Activated CD8-positive, alpha-beta memory T cell treated with anti-CD3 and anti-CD28 coated beads, Interleukin-2, amount 10 ng/mL, durations not matched to agents 7 days and 5 days (primary cell): ENCODE results near the gene ARL13B. TPM values are rescaled to one million over a fixed set of nuclear protein-coding genes. Genes with fewer than 3 reads are reported as not detected.
"Not testable (repeated sequence)": the region's sequence is repeated elsewhere in the genome, so short reads cannot be mapped to it uniquely, and the experiment has no call there.

Source experiments
- ATAC-seq: fragments of 150-1000 bp; cut with Tn5 transposase; one replicate; pipeline ENCODE4 v1.10.0; 2021; ENCODE audit warnings: moderate library complexity
- CTCF ChIA-PET: fragments of 350-600 bp; sonication (Branson Sonifier 250); formaldehyde crosslinking; loops from one replicate; lab custom pipeline; 2021; ENCODE audit warnings: antibody characterized with exemption; lab: Charles Lee
- DNase-seq: peaks from one replicate; pipeline ENCODE4 v3.0.0-alpha.2; 2020
- H3K27ac Mint-ChIP-seq: one replicate; pipeline ENCODE4 v1.8.0; 2021; ENCODE audit warnings: mild to moderate bottlenecking, mixed read lengths
- H3K27me3 Mint-ChIP-seq: one replicate; pipeline ENCODE4 v1.8.0; 2021; ENCODE audit warnings: mixed read lengths
- H3K36me3 Mint-ChIP-seq: one replicate; pipeline ENCODE4 v1.8.0; 2021; ENCODE audit warnings: mild to moderate bottlenecking, mixed read lengths
- H3K4me1 Mint-ChIP-seq: one replicate; pipeline ENCODE4 v1.8.0; 2021; ENCODE audit warnings: mixed read lengths
- H3K4me3 Mint-ChIP-seq: one replicate; pipeline ENCODE4 v1.8.0; 2021; ENCODE audit warnings: mild to moderate bottlenecking, moderate library complexity, mixed read lengths
- H3K9me3 Mint-ChIP-seq: one replicate; pipeline ENCODE4 v1.8.0; 2022; ENCODE audit warnings: low read depth, mixed read lengths
- total RNA-seq, 2 experiments: library from RNA; stranded (reverse); gene quantifications; one replicate each; pipeline ENCODE4 v1.2.3, GENCODE V29; 2021

Gene ARL13B
- total RNA-seq, 2 experiments from 2014 or later = 13.8 to 15.6 TPM

DNA sequence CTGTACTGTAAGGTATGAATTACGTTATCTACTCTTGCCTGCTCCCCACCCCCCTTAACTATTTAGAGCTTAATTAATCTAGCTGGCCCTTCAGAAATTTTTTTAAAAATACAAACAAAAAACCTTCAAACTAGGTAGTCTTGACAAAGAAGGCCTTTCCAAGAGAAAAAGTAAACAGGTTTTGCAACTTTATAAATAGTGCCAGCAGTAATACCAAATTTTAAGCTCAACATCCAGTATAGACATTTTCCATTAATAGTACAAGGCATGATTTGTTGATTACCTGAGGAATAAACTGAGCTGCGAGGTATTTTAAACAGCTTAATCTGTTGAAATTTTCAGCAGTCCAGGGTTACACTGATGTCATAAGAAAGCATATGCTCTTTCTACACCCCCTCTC is 28.3 kb downstream of the ARL13B start:
- Mint-ChIP-seq H3K4me1 (peaks cover 40% of the 10 kb centered on the region), H3K4me3 (no peak overlapping the region), H3K36me3 (peaks cover 31% of the 10 kb centered on the region), H3K27ac (no peak overlapping the region), H3K9me3 (peaks cover 4% of the 10 kb centered on the region), H3K27me3 (no peaks in the 10 kb centered on the region)
- no peak for ATAC-seq
- no peak for DNase-seq
- CTCF ChIA-PET = no interaction called here

GRCh38 chr3:94009608-94010007 is 29.7 kb downstream of the ARL13B start:
- Mint-ChIP-seq H3K9me3 (peaks cover 5% of the 10 kb centered on the region), H3K4me3 (no peak overlapping the region), H3K27ac (no peak overlapping the region), H3K4me1 (peaks cover 36% of the 10 kb centered on the region), H3K36me3 (peaks cover 38% of the 10 kb centered on the region), H3K27me3 (no peaks in the 10 kb centered on the region)
- DNase-seq = no peak
- CTCF ChIA-PET = interaction anchor here (2.3 kb wide), 1 partner anchor 54 kb away, joined by 12 read pairs; the partner anchor contains the start of genes DHFR2 and NSUN3
- ATAC-seq = no peak

- ATAC-seq (peak; percentile 84), DNase-seq (no peak)
- Mint-ChIP-seq H3K4me1 (peaks cover 40% of the 10 kb centered on the region), H3K27ac (peak overlapping the region; percentile 80), H3K27me3 (no peaks in the 10 kb centered on the region), H3K4me3 (peak overlapping the region; percentile 55), H3K36me3 (peaks cover 44% of the 10 kb centered on the region), H3K9me3 (peaks cover 5% of the 10 kb centered on the region)
- CTCF ChIA-PET = interaction anchor here (1.5 to 2.3 kb wide), 2 partner anchors 52 to 57 kb away, joined by 4 to 12 read pairs; partner anchors contain the start of genes DHFR2 and NSUN3
Measured at GRCh38 chr3:94011233-94011711, 31.3 kb downstream of the ARL13B start.

DNA sequence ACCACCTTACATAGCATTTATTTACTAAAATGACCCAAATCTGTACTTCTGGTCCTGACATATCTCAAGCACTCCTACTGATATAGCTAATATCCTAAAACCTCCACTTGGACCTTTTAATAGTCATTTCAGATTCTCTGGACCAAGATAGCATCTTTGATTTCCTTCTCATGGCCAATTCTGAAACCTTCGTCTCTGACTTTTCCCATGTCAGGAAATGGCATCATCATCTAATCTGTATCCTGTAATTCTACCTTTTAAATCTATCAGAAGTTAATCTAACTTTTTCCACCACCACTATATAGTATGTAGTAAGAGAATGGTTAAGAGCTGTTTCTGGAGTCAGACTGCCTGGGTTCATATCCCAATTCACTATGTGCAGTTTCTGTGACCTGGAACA is 32.2 kb downstream of the ARL13B start:
- CTCF ChIA-PET = interaction anchor here (1.2 kb wide), 1 partner anchor 53 kb away, joined by 3 read pairs; no protein-coding TSS in a partner anchor
- DNase-seq (no peak), ATAC-seq (no peak)
- H3K36me3 Mint-ChIP-seq = peaks cover 41% of the 10 kb centered on the region
- peak overlapping the region; percentile 55 for H3K4me3 Mint-ChIP-seq
- H3K27me3 Mint-ChIP-seq = no peaks in the 10 kb centered on the region
- H3K9me3 Mint-ChIP-seq = peaks cover 5% of the 10 kb centered on the region
- peak overlapping the region; percentile 80 for H3K27ac Mint-ChIP-seq
- peaks cover 39% of the 10 kb centered on the region for H3K4me1 Mint-ChIP-seq

DNA sequence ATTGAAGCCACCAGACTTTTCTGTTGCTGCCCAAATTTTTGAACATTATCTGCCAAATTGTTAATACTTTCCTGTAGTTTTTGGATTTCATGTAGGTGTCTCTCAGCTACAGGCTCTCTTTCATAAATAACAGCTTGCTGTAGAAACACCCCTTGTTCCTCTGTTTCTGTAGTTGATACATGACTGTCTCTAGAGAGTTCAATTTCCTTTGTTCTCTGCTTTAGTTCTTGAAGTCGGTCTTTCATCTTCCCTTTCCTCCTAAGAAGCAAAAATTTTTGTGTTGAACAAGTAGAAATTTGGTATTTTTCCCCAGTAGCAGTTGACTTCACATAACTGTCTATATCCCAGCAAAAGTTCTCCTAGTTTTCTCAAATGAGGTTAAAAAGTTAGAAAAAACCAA is 35.1 kb downstream of the ARL13B start:
- peaks cover 34% of the 10 kb centered on the region for H3K36me3 Mint-ChIP-seq
- peaks cover 25% of the 10 kb centered on the region for H3K4me1 Mint-ChIP-seq
- no peaks in the 10 kb centered on the region for H3K27me3 Mint-ChIP-seq
- no peak for ATAC-seq
- DNase-seq = no peak
- no peak overlapping the region for H3K4me3 Mint-ChIP-seq
- peaks cover 5% of the 10 kb centered on the region for H3K9me3 Mint-ChIP-seq
- CTCF ChIA-PET = interaction anchor here (1.4 kb wide), 1 partner anchor 14 kb away, joined by 4 read pairs; the partner anchor contains the start of gene STX19
- H3K27ac Mint-ChIP-seq = no peak overlapping the region

DNA sequence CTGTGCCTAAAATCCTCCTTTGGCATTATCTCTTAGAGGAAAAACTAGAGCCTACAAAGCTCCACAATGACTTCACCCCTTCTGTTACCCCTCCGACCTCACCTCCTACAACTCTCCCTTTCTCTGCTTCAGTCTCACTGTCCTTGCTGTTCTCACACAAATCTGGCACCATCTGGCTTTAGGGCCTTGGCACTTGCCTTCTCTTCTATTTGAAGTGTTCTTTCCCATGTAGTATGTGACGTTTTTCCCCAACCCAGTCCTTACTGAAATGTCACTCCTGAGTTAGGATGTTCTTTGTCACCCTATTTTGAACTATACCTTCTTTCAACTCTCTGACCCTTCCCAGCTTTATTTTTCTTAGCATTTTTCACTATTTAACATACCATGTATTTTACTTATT is 39.7 kb downstream of the ARL13B start:
- Mint-ChIP-seq H3K27ac (no peak overlapping the region), H3K36me3 (peaks cover 14% of the 10 kb centered on the region), H3K9me3 (no peaks in the 10 kb centered on the region), H3K4me1 (peaks cover 4% of the 10 kb centered on the region), H3K4me3 (no peak overlapping the region), H3K27me3 (no peaks in the 10 kb centered on the region)
- DNase-seq (no peak), ATAC-seq (no peak)
- CTCF ChIA-PET = interaction anchor here (0.7 to 0.9 kb wide), 2 partner anchors 20 to 43 kb away, joined by 3 to 5 read pairs; partner anchors contain the start of genes DHFR2 and NSUN3

GRCh38 chr3:94020293-94020692 is 40.3 kb downstream of the ARL13B start:
- no peak for DNase-seq
- no peaks in the 10 kb centered on the region for H3K27me3 Mint-ChIP-seq
- no peak overlapping the region for H3K4me3 Mint-ChIP-seq
- CTCF ChIA-PET = no interaction called here
- no peak for ATAC-seq
- H3K4me1 Mint-ChIP-seq = no peaks in the 10 kb centered on the region
- H3K36me3 Mint-ChIP-seq = peaks cover 8% of the 10 kb centered on the region
- H3K9me3 Mint-ChIP-seq = no peaks in the 10 kb centered on the region
- no peak overlapping the region for H3K27ac Mint-ChIP-seq

- no peak overlapping the region for H3K4me3 Mint-ChIP-seq
- no peaks in the 10 kb centered on the region for H3K9me3 Mint-ChIP-seq
- ATAC-seq (no peak), DNase-seq (no peak)
- H3K36me3 Mint-ChIP-seq = peaks cover 3% of the 10 kb centered on the region
- CTCF ChIA-PET = no interaction called here
- no peaks in the 10 kb centered on the region for H3K4me1 Mint-ChIP-seq
- no peak overlapping the region for H3K27ac Mint-ChIP-seq
- H3K27me3 Mint-ChIP-seq = no peaks in the 10 kb centered on the region
Measured at GRCh38 chr3:94024385-94024784, 44.4 kb downstream of the ARL13B start.

DNA sequence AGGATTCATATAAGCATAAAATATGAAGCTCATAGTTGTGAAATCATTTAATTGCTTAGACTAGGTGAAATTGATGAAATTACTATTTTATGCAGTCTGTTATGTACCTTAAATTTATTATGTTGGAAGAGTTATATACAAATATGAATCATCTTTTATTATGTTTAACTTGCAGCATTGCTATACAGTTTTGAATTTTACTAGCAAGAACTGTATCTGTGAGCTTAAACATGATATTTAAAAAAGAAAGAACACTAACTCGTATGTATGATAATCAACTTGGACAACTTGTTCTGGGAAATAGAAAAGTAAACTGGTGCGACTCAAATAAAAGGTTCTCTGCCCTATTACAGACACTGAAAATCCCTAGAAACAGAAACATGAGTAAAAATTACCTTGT is 46.7 kb downstream of the ARL13B start:
- ATAC-seq = no peak
- Mint-ChIP-seq H3K27ac (no peak overlapping the region), H3K9me3 (no peaks in the 10 kb centered on the region), H3K27me3 (no peaks in the 10 kb centered on the region), H3K4me1 (no peaks in the 10 kb centered on the region), H3K36me3 (peaks cover 1% of the 10 kb centered on the region), H3K4me3 (no peak overlapping the region)
- CTCF ChIA-PET = interaction anchor here (0.7 kb wide), 1 partner anchor 217 kb away, joined by 3 read pairs; no protein-coding TSS in a partner anchor
- no peak for DNase-seq

DNA sequence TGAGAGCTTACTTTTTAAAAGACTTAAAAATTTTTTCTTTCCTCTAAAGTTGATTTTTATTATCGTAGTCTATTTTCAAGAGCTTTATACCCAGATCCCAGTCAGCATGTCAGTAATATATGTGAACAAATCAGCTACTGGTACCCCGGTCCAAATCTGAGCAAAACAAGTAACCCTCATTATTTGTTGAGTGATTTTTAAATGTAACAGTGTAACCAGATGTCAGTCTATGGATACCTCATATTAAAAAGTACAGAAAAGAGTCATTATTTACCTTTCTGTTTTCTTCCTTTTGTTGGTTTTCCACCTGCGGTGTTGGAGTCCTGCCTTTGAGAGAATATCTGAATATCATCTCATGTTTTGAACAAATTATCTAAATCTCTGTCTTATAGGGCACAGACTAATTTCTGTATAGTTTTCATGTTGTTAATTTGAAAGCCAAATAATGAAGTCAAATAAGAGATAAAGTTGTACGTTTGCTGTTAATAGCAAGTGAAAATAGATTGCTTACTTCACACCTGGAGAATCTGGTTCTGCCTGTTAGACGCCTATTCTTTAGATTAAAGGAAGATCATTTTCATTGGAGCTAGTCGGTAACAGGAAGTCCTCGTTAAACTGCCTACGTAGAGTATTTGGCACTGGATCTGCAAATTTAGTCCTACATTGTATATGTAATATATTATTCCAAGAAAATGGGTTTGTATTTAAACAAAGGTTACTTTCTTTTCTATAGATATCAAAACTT is 48.3 kb downstream of the ARL13B start, which contains the start of gene STX19:
Gene STX19, minus strand, starts transcription at position 505 of the 745 bp plus-strand sequence. CDS start 13,328 bp downstream, outside the sequence.
- ATAC-seq (no peak), DNase-seq (no peak)
- H3K9me3 Mint-ChIP-seq = no peaks in the 10 kb centered on the region
- H3K27me3 Mint-ChIP-seq = no peaks in the 10 kb centered on the region
- no peaks in the 10 kb centered on the region for H3K4me1 Mint-ChIP-seq
- CTCF ChIA-PET = interaction anchor here (1.6 kb wide), 3 partner anchors 14 to 42 kb away, joined by 3 to 4 read pairs (median 4); no protein-coding TSS in a partner anchor
- no peak within 1 kb of the TSS for H3K4me3 Mint-ChIP-seq
- peaks cover 4% of the 10 kb centered on the region for H3K36me3 Mint-ChIP-seq
- H3K27ac Mint-ChIP-seq = no peak within 1 kb of the TSS

DNA sequence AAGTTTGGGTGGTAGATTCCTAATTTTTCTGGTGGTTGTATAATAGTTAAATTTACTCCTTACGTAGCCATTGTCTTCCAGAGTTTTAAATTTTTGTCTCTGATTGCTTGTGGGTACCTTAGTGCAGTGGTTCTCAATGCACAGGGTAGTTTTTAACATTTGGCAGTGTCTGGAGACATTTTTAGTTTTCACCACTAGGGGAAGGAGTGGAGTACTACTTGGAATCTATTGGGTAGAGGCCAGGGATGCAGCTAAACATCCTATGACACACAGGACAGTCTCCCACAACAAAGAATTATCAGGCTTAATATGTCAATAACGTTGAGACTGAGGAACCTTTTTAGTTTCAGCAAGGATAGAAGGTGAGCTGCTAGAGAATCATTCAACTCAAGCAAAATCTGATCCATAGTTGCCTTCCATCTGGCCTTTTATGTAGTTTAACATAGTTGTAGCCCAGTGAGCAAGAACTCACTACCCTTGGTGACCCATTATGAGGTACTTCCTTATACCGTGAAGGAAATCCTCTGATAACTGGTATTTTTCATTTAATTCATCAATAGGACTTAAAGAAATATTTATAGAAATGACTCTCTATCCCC is 57.1 kb downstream of the ARL13B start:
- CTCF ChIA-PET = interaction anchor here (0.7 to 1.8 kb wide), 3 partner anchors 21 to 29 kb away, joined by 3 to 6 read pairs (median 3); partner anchors contain the start of genes DHFR2 and NSUN3
- H3K27me3 Mint-ChIP-seq = no peaks in the 10 kb centered on the region
- H3K4me3 Mint-ChIP-seq = no peak overlapping the region
- DNase-seq (no peak), ATAC-seq (peak; percentile 33)
- H3K9me3 Mint-ChIP-seq = no peaks in the 10 kb centered on the region
- no peaks in the 10 kb centered on the region for H3K4me1 Mint-ChIP-seq
- no peak overlapping the region for H3K27ac Mint-ChIP-seq
- peaks cover 4% of the 10 kb centered on the region for H3K36me3 Mint-ChIP-seq

- CTCF ChIA-PET = no interaction called here
- no peak overlapping the region for H3K4me3 Mint-ChIP-seq
- DNase-seq (no peak), ATAC-seq (no peak)
- no peak overlapping the region for H3K27ac Mint-ChIP-seq
- no peaks in the 10 kb centered on the region for H3K4me1 Mint-ChIP-seq
- H3K36me3 Mint-ChIP-seq = peaks cover 21% of the 10 kb centered on the region
- no peaks in the 10 kb centered on the region for H3K27me3 Mint-ChIP-seq
- H3K9me3 Mint-ChIP-seq = no peaks in the 10 kb centered on the region
Measured at GRCh38 chr3:94043285-94043684, 63.3 kb downstream of the ARL13B start.

DNA sequence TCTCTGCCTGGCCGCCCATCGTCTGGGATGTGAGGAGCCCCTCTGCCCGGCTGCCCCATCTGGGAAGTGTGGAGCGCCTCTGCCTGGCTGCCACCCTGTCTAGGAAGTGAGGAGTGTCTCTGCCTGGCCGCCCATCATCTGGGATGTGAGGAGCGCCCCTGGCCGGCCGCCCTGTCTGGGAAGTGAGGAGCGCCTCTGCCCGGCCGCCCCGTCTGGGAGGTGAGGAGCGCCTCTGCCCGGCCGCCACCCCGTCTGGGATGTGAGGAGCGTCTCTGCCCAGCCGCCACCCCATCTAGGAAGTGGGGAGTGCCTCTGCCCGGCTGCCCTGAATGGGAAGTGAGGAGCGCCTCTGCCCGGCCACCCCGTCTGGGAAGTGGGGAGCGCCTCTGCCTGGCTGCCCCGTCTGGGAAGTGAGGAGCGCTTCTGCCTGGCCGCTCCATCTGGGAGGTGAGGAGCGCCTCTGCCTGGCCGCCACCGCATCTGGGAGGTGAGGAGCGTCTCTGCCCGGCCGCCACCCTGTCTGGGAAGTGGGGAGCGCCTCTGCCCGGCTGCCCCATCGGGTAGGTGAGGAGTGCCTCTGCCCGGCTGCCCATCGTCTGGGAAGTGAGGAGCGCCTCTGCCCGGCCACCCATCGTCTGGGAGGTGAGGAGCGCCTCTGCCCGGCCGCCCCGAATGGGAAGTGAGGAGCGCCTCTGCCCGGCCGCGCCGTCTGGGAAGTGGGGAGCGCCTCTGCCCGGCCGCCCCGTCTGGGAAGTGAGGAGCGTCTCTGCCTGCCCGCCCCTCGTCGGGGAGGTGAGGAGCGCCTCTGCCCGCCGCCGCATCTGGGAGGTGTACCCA is 64.4 kb downstream of the ARL13B start:
- ATAC-seq, H3K9me3 Mint-ChIP-seq, H3K27ac Mint-ChIP-seq, CTCF ChIA-PET, H3K27me3 Mint-ChIP-seq, H3K4me3 Mint-ChIP-seq, DNase-seq, H3K4me1 Mint-ChIP-seq: not testable (repeated sequence)
- H3K36me3 Mint-ChIP-seq = peaks cover 21% of the 10 kb centered on the region
